Activated naive CD4-positive, alpha-beta T cell (primary cell): Measurements from ENCODE around the gene MRPS23.

Experiments
- DNase-seq, 4 experiments: peaks; one replicate each; lab custom pipeline; 2025; lab: John Stamatoyannopoulos, UW

MRPS23 gene

GRCh38 chr17:57794841-57795240 lies 55.0 kb downstream of the MRPS23 start:
- DNase-seq: no peak

DNA sequence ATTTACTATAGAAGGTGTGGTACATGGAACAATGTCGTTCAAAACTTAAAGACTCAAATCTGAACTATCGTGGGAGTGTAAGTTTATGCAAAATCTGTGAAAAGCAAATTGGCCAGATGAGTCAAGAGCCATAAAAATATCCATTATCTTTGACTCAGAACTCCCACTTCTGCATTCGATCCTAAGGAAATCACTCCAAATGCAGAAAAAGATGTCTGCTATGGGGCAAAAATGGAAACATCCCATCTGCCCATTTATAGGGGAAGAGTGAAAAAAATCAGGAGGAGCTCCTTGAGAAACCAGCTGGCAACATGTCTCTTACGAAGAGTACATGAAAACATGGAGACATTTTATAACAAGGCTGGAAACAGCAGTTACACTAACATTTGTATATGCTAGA lies 61.1 kb downstream of the MRPS23 start:
- no peak for DNase-seq

- no peak for DNase-seq
Measured at GRCh38 chr17:57785022-57785421, 64.8 kb downstream of the MRPS23 start.
